ENCODE measurements around the gene POMC. TPM values are rescaled to one million over a fixed set of nuclear protein-coding genes. Genes with fewer than 3 reads are reported as not detected.

Gene POMC
- total and polyA plus RNA-seq, 2 of the 13 experiments (the other 11 are each of a cell fraction or from before 2014, with no cell fraction given) = not detected

GRCh38 chr2:25207078-25207545, 38.7 kb upstream of the POMC start:
- ChIA-PET CTCF (ENCODE audit: low intra/inter-chr PET ratio, low total read pairs) (no interaction called here), POLR2A (no interaction called here)
- H3K4me2 ChIP-seq (ENCODE audit: low read depth, low read length) = no peak overlapping the region
- no peak for DNase-seq (ENCODE audit: low spot score)
- no TSS peak for BruUV-seq (replicated peaks)
- no peak overlapping the region for H3K9ac ChIP-seq (ENCODE audit: insufficient read depth, low read depth, low read length)
- WGBS (ENCODE audit: low lambda C conversion rate) = 47% methylated on average over 5 of the region's 5 CpGs
- in situ Hi-C loops (cut with HindIII; ENCODE audit: extremely low pct_ligation_motif_present, low pct_unique_long_range_greater_than_20kb) = no loop called here
- H3K4me1 ChIP-seq (ENCODE audit: insufficient read depth, low read length) = peaks cover 10% of the 10 kb centered on the region
- H3K27me3 ChIP-seq (ENCODE audit: control insufficient read depth in 1 of 2, insufficient read depth in 2 of 2, low read length in 2 of 2) = peaks cover 1 to 14% of the 10 kb centered on the region in 2 experiments; a peak in 4 of 5 replicates
- H3K79me2 ChIP-seq (ENCODE audit: insufficient read depth, low read length) = no peaks in the 10 kb centered on the region
- no peaks in the 10 kb centered on the region for H3K36me3 ChIP-seq (replicated peaks in 1 of 2; ENCODE audit: control insufficient read depth in 1 of 2, insufficient read depth in 2 of 2, low read length in 2 of 2)
- no peak overlapping the region for H2AFZ ChIP-seq (ENCODE audit: low read length)
- no peak for ATAC-seq
- H4K20me1 ChIP-seq (ENCODE audit: insufficient read depth, low read length) = no peaks in the 10 kb centered on the region
- intact Hi-C loops (cut with micrococcal nuclease; ENCODE audit: unreplicated experiment) = no loop called here
- H3K4me3 ChIP-seq (replicated peaks in 1 of 3; ENCODE audit: insufficient read depth in 1 of 3, low read depth in 2 of 3, low read length in 3 of 3) = no peak overlapping the region
- no peaks in the 10 kb centered on the region for H3K9me3 ChIP-seq (ENCODE audit: low read length)
- no peak overlapping the region for H3K27ac ChIP-seq (ENCODE audit: extremely low read length, insufficient read depth, low read length)
- no peak for FAIRE-seq
- TF ChIP-seq IKZF4 (CRISPR knock-in tag; IDR thresholded peaks at IDR 0.05; ENCODE audit: borderline replicate concordance, low read depth, not compliant biosample characterization) (no peak), ELF4 (CRISPR knock-in tag; IDR thresholded peaks at IDR 0.05; ENCODE audit: borderline replicate concordance) (no peak), E2F1 (CRISPR knock-in tag; IDR thresholded peaks at IDR 0.05) (no peak), MEF2D (CRISPR knock-in tag; IDR thresholded peaks at IDR 0.05) (no peak), NFKBIZ (CRISPR knock-in tag; IDR thresholded peaks at IDR 0.05) (no peak), MATR3 (CRISPR knock-in tag; IDR thresholded peaks at IDR 0.05) (no peak), PRMT3 (CRISPR knock-in tag; IDR thresholded peaks at IDR 0.05; ENCODE audit: borderline replicate concordance, low read depth) (no peak), KDM3A (CRISPR knock-in tag; IDR thresholded peaks at IDR 0.05; ENCODE audit: low read depth) (no peak), ZNF280D (CRISPR knock-in tag; IDR thresholded peaks at IDR 0.05) (no peak), CREM (IDR thresholded peaks at IDR 0.05) (no peak), CREM (CRISPR knock-in tag; IDR thresholded peaks at IDR 0.05) (no peak), TRIM24 (CRISPR knock-in tag; IDR thresholded peaks at IDR 0.05) (no peak), DZIP1 (CRISPR knock-in tag; IDR thresholded peaks at IDR 0.05) (no peak), MED13 (CRISPR knock-in tag; IDR thresholded peaks at IDR 0.05) (no peak), HOXD1 (CRISPR knock-in tag; IDR thresholded peaks at IDR 0.05) (no peak)

Data from HepG2 (cell line).